Lower leg skin (tissue), 4 donors: ENCODE data around the gene CHRND. TPM values are rescaled to one million over a fixed set of nuclear protein-coding genes. Genes with fewer than 3 reads are reported as not detected.

Source experiments
- DNase-seq, 2 donors: peaks; one replicate each; pipeline ENCODE4 v3.0.0-alpha.2; 2019; ENCODE audit warnings: low spot score in 2 of 2
- H3K4me3 ChIP-seq: fragments of 200-600 bp; sonication (generic); 2 replicates; pipeline ENCODE4 v1.5.1; 2017; ENCODE audit warnings: mild to moderate bottlenecking, low read depth; ENCODE audit not compliant: poor library complexity, severe bottlenecking
- POLR2A ChIP-seq, 2 donors: fragments of 450-650 bp; IDR thresholded peaks; one replicate each; pipeline ENCODE4 v1.6.1; 2016 to 2017; ENCODE audit warnings: antibody characterized with exemption in 2 of 2, mild to moderate bottlenecking in 1 of 2, moderate library complexity in 1 of 2
- WGBS, 2 donors: methylation state at CpG; one replicate each; pipeline ENCODE4 v1.1.5; 2018; 5-methylcytosine and 5-hydroxymethylcytosine counted together
- intact Hi-C: fragments of 100-400 bp; cut with DNase I; formaldehyde crosslinking; loops from one replicate; pipeline ENCODE4 v1.15.0; 2023; ENCODE audit warnings: low total_unique reads
- total RNA-seq, 4 donors: library from RNA; depleted of rRNA; stranded (reverse); fragments of >200 nt; gene quantifications; one replicate each; pipeline ENCODE4 v1.1.0, GENCODE V29; 2016
- TF ChIP-seq, protein P1 (sequence below), 3 donors: fragments of 450-650 bp; IDR thresholded peaks; one replicate each; pipeline ENCODE4 v1.5.1; 2016; ENCODE audit warnings: antibody characterized with exemption in 3 of 3, mild to moderate bottlenecking in 3 of 3, moderate library complexity in 2 of 3

Gene CHRND
- total RNA-seq, 4 donors from 2014 or later, result not detected

DNA sequence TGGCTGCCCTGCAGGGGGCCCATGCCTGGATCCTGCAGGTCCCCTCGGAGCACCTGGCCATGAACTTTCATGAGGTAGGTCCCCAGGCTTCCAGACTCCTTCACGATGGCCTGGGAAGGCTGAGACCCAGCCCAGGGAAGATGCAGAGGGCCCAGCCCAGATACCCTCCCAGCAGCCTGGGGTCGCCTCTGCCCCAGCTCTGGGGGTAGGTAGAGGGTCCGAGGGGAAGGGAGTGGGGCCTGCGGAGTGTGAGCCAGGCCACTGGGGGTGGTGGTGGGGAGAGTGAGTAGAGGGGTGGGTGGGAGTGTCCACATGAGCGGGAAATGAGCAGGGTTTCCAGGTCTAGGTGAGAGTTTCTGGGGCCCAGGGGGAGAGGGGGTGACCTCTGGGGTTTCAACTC is 1.2 kb upstream of the CHRND start:
- WGBS, 2 donors, result 73 to 77% methylated on average over 6 of the region's 6 CpGs
- DNase-seq, result no peak
- TF ChIP-seq, protein P1, sequence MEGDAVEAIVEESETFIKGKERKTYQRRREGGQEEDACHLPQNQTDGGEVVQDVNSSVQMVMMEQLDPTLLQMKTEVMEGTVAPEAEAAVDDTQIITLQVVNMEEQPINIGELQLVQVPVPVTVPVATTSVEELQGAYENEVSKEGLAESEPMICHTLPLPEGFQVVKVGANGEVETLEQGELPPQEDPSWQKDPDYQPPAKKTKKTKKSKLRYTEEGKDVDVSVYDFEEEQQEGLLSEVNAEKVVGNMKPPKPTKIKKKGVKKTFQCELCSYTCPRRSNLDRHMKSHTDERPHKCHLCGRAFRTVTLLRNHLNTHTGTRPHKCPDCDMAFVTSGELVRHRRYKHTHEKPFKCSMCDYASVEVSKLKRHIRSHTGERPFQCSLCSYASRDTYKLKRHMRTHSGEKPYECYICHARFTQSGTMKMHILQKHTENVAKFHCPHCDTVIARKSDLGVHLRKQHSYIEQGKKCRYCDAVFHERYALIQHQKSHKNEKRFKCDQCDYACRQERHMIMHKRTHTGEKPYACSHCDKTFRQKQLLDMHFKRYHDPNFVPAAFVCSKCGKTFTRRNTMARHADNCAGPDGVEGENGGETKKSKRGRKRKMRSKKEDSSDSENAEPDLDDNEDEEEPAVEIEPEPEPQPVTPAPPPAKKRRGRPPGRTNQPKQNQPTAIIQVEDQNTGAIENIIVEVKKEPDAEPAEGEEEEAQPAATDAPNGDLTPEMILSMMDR (IDR thresholded peaks at IDR 0.05), result no peak
- no peak for TF ChIP-seq POLR2A (IDR thresholded peaks at IDR 0.05)
- intact Hi-C loops, result no loop called here
- H3K4me3 ChIP-seq, result no peak overlapping the region

GRCh38 chr2:232525199-232525598 is 761 bp upstream of the CHRND start:
- intact Hi-C loops, result no loop called here

DNA sequence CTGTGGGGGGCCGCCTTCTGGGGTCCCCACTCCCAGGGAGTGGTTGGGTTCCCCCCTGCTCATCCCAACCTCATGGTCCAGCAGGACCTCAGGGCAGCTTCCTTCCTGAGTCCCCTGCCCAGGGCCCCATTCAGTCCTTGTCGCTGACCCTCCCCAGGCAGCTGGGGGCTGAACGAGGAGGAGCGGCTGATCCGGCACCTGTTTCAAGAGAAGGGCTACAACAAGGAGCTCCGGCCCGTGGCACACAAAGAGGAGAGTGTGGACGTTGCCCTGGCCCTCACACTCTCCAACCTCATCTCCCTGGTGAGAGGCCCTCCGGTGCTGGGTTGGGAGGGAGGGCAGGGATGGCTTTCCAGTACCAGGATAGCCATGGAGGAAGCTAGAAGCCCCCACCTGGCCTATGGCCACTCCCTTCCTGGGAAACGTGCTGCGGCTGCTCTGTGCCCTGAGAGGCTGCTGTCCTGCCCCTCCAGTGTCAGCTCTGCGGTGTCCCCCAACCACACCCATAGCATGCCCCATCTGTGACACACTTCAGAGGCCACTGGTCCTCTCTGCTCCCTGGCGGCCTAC is 497 bp downstream of the CHRND start:
- intact Hi-C loops, result no loop called here
- TF ChIP-seq POLR2A (IDR thresholded peaks at IDR 0.05), result no peak
- TF ChIP-seq, protein P1 (IDR thresholded peaks at IDR 0.05), result no peak
- no peak overlapping the region for H3K4me3 ChIP-seq
- no peak for DNase-seq
- 67 to 86% methylated on average over 13 of the region's 13 CpGs for WGBS, 2 donors

More at GRCh38 chr2:232525199-232525598, 761 bp upstream of the CHRND start:
- TF ChIP-seq POLR2A (IDR thresholded peaks at IDR 0.05), result no peak
- TF ChIP-seq, protein P1 (IDR thresholded peaks at IDR 0.05), result no peak
- WGBS, 2 donors, result 72 to 97% methylated on average over 6 to 12 of the region's 14 CpGs
- H3K4me3 ChIP-seq, result no peak overlapping the region
- no peak for DNase-seq

GRCh38 chr2:232527905-232528470 is 2.0 kb downstream of the CHRND start:
- TF ChIP-seq, protein P1 (IDR thresholded peaks at IDR 0.05), result no peak
- no peak for TF ChIP-seq POLR2A (IDR thresholded peaks at IDR 0.05)
- intact Hi-C loops, result no loop called here
- WGBS, 2 donors, result 71 to 73% methylated on average over 6 of the region's 6 CpGs
- no peak overlapping the region for H3K4me3 ChIP-seq
- DNase-seq, result no peak

GRCh38 chr2:232528746-232529460 is 2.9 kb downstream of the CHRND start:
- intact Hi-C loops, result no loop called here

More at GRCh38 chr2:232528746-232529460, 2.9 kb downstream of the CHRND start:
- TF ChIP-seq, protein P1 (IDR thresholded peaks at IDR 0.05), result no peak
- no peak for TF ChIP-seq POLR2A (IDR thresholded peaks at IDR 0.05)
- no peak for DNase-seq
- no peak overlapping the region for H3K4me3 ChIP-seq
- 64 to 73% methylated on average over 11 of the region's 11 CpGs for WGBS, 2 donors
